SW 1271 (cell line): ENCODE data around the gene TNS3.

Experiments
- DNase-seq, 2 experiments: peaks; one replicate each; lab custom pipeline; 2025; lab: John Stamatoyannopoulos, UW

Gene TNS3

DNA sequence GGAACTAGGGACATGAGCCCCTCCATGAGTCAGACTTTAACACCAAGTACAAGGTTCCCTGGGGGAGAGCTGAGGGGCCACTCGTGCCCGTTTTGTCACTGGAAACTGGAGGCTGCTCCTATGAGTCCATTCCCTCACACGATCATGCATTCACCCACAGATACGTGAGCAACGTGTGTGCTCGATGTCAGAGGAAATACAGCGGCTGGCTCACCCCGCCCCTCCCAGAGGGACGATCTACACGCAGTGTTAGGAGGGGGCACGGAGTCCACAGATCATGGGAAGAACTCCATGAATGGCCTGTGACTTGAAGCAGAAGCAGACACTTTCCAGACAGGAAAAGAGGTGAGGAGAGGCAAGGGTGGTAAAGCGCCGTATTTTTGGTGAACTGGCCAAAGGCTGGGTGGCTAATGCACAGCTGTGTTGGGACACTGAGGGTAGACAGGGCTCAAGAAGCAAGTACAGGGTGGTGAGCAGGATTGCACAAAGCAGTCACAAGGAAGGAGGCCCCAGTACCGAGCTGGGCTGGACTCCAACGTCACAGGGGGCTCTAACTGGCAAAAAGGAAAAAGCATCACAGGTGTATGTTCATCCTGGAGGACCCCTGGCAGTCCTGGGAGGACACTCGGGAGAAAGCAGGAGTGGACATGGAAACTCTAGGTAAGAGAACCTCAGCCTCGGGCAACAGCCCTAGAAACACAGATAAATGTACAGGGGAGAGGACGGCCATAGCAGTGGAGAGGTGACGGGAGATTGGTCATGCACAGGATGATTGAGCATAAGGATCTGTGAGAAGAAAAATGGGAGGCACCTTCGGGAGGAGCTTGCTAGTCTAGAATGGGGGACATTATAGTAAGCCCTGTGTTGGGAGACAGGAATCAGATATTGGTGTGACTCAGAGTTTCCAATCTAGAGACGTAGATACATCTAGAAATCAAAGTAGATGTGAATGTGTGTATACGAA lies 41.2 kb downstream of the TNS3 start:
- no peak for DNase-seq

DNA sequence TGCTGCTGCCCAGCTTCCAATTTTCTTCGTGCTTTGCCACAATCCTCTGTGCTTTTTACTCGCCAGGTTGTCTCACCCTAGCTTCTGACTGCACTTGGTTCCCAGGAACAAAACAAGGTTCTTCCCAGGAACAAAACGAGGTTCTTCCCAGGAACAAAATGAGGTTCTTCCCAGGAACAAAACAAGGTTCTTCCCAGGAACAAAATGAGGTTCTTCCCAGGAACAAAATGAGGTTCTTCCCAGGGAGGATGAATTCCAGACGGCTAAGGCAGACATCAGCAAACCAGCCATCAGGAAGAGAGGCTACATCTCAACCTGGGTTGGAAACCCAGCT lies 41.9 kb downstream of the TNS3 start:
- DNase-seq, result no peak

- no peak for DNase-seq
Observed at GRCh38 chr7:47539398-47540052, 42.4 kb downstream of the TNS3 start.

DNA sequence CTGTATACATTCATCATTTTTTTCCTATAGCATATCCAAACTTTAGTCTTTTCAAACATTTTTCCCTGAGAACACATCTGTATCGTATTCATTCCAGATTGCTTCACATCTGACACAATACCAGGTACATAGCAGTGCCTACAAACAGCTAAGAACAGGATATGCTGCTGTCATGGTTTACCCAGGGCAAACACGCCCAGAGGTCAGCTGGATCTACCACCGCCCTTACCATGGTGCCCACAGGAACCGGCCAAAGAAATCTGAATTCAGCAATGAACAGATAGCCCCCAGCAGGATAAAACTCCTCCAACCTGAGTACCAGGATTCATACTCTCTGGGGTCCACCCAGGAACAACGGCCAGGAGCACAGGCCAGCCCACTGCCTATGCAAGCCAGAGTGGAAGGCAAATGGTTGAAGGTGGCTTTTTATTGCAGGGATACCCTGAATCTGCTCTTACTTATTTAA lies 43.0 kb downstream of the TNS3 start:
- DNase-seq, result no peak

DNA sequence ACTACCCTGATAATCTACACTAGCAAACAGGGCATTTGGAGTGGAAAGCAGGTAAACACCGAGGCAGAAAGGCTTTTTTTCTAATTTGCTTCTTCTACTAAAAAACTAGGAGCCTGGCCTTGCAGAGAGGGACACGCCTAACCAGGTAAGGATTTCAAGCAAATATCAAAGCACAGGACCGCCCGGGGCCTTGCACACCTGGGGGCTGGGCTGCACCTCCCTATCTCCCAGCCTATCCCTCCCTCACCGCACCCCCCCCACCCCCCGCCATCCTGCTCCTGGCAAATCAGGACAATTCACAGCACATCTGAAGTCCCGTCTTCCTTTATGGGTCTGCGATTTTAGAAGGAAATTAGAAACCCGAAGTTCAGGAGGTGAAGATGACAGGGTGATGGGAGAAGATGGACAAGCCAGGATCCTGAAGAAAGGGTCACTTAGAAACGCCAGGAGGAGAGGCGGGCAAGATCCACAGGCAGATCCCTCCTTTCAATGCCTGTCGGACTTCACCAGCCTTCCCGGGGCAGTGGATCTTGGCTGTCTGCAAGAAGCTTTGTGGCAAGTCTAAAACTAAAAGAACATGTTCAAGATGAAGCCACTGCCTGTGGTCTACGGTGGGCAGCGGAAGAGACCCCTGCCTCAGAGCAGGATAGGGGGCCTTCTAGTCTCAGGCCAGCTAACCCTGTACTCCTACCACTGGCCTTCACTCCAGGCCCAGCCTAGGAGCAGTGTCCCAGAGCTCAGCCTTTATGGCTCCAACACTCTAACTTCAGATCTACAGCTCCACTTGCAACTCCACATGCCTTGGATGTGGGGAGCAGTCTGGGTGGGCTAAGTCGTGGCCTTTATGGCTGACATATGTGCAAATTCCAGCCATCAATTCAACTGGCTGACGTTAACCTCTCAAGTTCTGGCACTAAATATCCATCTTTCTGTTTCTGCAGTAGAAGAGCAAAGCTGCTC lies 43.9 kb downstream of the TNS3 start:
- no peak for DNase-seq

- no peak for DNase-seq
Observed at GRCh38 chr7:47536661-47537611, 45.0 kb downstream of the TNS3 start.

DNA sequence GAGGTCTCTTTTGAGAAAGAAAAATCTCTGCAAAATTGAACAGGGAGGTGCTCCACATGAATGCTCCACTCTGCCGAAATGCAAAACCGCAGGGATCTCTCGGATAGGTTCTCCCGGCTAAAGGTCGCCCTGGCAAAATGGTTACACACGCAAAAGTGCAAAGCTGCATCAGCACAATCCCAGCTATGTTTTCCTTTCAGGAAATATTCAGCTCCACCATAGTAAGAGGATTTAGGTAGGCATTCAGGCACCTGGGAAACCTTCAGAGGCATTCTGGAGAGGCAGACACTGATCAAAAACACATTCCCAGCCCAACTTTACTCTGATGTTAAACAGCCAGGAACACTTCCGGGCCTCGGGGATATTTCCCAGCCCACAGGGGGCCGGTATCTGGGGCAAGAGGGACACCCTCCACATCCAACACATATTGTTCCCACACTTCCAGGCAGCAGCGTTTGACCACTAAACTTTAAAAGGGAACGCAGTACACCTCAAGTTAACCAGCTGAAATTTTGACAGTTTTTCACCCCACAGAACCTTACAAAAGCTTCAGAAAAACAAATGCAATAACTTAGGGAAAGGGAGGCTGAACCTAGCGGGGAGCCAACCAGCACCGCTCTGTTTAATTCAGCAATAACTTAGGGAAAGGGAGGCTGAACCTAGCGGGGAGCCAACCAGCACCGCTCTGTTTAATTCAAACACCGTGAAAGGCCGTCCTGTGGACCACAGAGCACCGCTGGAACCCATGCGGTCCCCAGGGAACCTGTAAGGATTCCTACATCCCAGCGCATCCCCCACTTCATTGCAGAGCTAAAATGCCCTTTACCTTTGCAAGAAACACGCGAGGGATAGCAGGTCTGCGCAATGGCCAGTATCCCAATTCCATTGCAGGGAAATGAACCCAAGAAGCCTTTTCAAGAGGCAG lies 45.9 kb downstream of the TNS3 start:
- DNase-seq, result no peak

DNA sequence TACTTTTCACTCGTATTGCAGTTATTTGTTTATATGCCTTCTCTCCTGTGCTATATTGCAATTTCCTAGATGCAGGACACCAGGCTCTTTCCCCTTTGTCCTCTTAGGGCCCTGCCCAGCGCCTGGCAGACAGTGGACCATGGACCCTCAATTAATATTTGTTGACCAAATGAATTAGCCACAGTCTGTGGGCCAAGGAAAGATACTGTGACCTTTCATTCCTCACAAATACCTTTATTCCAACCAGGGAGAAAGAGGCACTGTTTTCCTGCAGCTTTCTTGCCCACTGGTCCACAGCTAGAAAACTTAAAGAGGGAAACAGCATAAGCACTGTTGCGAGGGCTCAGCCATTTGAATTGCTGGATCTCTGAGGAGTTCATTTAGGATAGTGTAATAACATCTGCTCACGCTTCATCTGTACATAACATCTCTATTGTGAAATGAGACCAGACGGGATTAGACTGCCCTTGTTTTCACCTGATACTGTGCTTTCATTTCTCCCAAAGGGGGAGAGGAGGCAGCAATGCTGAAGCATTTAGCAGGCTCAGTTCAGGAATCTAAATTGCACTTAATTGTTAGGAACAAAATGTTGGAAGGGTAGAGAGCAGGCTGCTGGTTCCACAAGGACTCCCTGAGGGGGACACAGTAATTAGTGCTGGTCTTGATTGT lies 46.7 kb downstream of the TNS3 start:
- DNase-seq, result no peak

GRCh38 chr7:47534322-47535034 lies 47.4 kb downstream of the TNS3 start:
- no peak for DNase-seq

DNA sequence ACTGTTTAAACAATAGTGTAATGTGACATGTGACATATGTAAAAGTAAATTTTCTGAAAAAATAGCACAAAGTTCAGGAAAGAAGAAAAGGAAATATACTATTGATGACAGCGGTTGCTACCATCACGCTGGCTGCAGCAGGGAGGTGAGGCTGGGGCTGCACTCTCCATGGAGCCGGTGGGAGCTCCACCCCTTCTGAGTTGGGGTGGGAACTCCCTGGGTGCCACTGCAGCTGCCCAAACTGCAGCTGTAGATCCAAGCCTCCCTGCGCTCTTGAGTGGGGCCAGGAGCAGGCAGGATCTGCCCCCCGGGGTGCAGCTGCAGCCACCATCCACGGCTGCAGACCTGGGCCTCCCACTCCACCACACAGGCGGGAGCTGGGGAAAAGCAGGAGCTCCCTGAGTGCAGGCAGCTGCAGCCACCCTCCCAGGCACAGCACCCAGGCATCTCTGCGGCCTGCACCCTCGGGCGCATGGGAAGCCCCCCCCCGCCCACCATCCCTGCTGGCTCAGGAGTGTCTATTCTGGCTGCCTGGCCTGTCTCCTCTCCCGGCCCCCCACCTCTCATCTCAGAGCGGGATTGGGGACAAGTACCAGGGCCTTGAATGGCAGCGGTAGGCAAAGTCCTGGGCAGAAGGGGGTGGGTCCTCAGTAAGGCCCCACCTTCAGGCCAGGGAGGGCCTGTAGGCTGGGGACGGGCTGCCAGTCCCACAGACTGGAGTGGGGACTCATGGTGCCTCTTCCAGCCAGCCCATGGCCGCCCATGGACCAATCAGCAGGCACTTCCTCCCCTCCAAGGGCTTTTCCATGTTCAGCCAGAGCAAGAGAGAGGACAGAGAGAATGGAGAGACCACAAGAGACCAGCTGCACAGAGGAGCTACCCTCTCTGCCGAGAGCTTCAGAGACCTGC lies 50.1 kb downstream of the TNS3 start:
- DNase-seq, result no peak

DNA sequence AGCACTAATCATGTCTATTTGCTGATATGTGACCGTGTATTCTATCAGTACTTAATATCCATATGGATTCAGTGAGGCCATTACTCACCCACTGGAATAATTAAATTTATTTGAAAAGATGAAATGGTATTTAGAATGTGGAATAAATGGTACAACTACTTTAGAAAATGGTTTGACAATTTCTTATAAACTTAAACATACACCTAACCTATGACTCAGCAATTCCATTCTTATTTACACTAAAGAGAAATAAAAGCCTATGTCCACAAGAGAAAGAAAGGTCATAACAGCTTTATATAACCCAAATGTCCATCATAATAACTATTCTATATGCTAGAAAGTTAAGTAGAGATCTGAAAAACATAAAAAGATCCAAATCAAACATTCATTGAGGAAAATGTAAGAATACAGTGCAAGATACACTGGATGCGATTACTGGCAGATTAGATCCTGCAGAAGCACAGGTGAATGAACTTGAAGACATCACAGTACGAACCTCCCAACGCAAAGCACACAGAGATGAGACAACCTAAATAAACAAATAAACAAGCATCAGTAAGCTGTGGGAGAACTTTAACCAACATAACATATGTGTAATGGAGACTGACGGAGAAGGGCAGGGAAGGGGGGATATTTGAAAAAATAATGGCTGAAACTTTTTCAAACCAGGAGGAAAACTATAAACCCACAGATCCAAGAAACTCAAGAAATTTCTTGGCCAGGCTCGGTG lies 51.9 kb downstream of the TNS3 start:
- no peak for DNase-seq

- DNase-seq, result no peak
Observed at GRCh38 chr7:47529405-47529804, 52.5 kb downstream of the TNS3 start.

DNA sequence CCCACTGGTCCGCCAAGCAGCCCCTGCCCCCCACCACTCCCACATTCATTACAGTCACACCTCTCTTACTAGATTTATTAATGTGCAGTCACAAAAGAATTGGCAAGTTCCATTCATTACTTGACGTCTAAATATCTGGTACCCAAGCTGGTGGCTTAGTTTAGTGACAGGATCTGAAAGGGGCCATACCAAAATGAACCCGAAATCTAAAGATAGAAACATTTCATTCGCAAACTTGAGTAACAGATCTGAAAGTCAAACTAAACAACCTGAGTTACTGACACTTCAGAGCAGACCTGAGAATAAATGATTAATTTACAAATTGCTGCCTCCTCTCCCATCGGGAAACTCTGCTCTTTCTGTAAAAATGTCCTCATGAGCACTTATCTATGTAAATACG lies 53.4 kb downstream of the TNS3 start:
- no peak for DNase-seq

DNA sequence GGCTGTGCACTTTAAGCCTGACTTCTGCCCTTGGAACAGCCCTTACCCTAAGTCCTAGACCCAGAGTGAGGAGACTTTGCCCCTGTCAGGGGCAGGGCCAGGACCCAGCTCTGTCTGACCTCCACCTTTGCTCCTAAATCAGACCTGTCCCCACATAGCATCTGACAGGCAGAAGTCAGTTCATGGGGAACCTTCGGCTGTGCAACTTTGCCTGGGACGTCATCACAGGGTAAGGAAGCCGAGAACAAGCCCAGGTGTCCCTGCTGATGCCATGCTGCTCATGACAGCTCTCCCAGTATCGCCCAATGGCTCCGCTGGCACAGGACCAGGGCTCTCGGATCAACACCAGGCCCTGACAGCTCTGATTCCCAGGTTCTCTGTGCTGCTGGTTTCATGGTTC lies 55.4 kb downstream of the TNS3 start:
- DNase-seq, result no peak

- no peak for DNase-seq
Observed at GRCh38 chr7:47525066-47525623, 56.8 kb downstream of the TNS3 start.

- no peak for DNase-seq
Observed at GRCh38 chr7:47523401-47523800, 58.5 kb downstream of the TNS3 start.
